GM21737 (cell line): ENCODE results near the gene GALNT17.
"Not testable (repeated sequence)": the region's sequence is repeated elsewhere in the genome, so short reads cannot be mapped to it uniquely, and the experiment has no call there.

ENCODE experiments used
- ATAC-seq: cut with Tn5 transposase; IDR thresholded peaks from one replicate; pipeline ENCODE4 v1.9.1; 2021; ENCODE audit warnings: mild to moderate bottlenecking, moderate library complexity; ENCODE audit not compliant: unreplicated experiment

The GALNT17 gene

GRCh38 chr7:71604818-71605414, 473.0 kb downstream of the GALNT17 start:
- no peak for ATAC-seq

GRCh38 chr7:71611986-71612385, 480.0 kb downstream of the GALNT17 start:
- no peak for ATAC-seq

- ATAC-seq, result no peak
These were observed 481.0 kb downstream of the GALNT17 start for GRCh38 chr7:71612911-71613310.

- ATAC-seq, result no peak
These were observed 481.4 kb downstream of the GALNT17 start for GRCh38 chr7:71613313-71613712.

DNA sequence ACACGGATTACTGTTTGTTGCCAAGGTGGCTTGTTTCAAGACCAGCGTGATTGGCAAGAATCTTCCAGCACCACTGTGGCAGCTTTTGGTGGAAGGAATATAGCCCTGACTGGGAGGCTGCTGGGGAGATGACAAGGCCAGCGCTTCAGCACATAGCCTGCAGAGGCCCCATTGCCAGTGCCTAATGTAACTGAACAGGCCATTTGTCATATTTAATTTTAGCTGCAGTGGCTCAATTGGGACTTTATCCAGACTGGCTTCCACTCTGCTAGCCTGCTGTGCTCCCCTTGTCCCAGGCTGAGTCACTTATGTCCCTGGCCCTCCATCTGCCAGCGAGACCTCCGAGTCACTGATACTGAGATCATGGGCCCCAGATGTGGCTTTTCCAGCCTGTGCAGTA, 483.1 kb downstream of the GALNT17 start:
- no peak for ATAC-seq

DNA sequence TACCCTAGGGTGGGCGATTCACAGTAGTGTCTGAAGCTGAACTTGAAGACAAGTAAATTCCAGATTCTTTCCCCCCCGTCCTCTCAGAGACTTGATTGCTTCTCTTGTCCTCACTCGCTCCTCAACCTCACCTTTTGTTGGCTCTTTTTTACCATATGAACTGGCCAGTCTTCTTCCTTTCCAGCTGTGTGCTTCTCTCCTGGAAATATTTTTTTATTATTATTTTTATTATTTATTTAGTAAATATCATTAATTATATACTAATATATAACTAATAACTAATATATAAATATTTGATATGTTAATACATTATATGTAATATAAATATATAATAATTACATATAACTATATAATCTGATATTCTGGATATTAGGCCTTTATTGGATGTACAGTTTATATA, 484.3 kb downstream of the GALNT17 start:
- ATAC-seq, result no peak

- no peak for ATAC-seq
These were observed 486.3 kb downstream of the GALNT17 start for GRCh38 chr7:71618278-71618677.

- no peak for ATAC-seq
These were observed 493.6 kb downstream of the GALNT17 start for GRCh38 chr7:71625545-71625944.

DNA sequence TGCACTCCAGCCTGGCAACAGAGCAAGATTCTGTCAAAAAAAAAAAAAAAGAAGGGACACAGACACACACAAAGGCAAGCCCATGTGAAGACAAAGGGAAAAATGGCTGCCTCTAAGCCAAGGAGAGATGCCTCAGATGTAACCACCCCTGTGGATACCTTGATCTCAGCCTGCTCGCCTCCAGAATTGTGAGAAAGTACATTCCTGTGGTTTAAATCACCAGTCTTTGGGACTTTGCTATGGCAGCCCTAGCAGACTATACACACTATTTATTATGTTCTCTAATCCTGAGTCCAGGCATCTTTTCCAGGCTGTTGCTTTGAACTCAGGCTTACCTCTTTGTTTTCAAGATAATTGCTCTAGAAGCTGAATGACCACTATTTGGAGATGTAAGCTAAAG, 494.3 kb downstream of the GALNT17 start:
- ATAC-seq, result no peak

- ATAC-seq, result no peak
These were observed 495.7 kb downstream of the GALNT17 start for GRCh38 chr7:71627651-71628050.

DNA sequence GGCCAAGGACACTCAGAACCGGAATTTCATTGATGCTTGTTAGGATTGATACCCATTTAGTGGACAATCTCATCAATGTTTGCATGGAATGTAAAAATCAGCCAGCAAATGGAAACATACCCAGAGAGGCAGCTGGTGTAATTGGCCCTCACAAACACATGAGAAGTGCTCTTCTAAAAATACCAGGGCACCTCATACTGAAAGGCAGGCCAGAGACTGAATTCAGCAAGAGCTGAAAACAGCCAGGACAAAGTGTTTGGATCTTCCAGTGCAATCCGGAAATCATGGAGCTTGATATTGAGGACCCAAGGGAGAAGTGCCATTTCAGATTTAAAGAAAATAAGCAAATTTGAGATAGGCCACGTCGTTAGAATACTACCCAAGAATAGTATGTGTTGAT, 498.6 kb downstream of the GALNT17 start:
- no peak for ATAC-seq

DNA sequence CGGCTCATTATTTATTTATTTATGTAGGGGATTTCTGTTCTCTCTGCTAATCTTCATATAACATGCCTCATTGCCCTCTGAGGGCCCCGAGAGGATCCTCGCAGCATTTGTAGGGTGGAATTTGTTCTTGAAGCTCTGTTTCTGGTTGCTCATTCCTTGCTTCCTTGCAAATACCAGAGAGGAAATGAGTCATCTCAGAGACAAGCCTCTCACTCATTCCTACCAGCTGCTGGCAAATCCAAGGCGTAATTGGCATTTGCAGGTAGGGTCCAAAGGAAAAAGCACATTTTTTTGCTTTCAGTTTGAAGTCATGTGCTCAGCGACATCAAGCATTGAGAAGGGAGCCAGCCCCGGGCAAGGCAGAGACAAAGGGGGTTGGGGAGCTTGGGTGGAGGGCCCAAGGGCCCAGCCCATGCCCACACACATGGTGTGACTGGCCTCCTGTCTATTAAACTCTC, 501.6 kb downstream of the GALNT17 start:
- no peak for ATAC-seq

GRCh38 chr7:71635849-71636248, 503.9 kb downstream of the GALNT17 start:
- not testable (repeated sequence) for ATAC-seq

DNA sequence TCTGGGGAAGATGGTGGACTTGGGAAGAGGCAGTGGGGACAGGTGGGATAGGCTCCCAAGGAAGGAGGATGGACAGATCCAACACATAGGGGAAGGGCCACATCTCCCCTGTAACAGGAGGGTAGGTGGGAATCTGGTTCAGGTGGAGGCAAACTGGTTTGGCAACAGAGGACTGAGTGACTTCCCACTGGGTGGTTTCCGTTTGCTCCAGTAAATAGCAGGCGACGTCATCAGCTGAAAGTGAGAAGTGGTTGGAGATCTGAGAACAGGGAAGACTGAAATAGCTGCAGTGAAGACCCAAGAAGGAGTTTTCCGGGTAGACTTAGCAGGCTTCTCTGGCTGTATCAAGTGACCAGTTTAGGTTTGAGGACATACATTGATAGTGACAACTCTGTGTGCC, 504.4 kb downstream of the GALNT17 start:
- ATAC-seq, result no peak

GRCh38 chr7:71637578-71637977, 505.6 kb downstream of the GALNT17 start:
- ATAC-seq, result no peak

DNA sequence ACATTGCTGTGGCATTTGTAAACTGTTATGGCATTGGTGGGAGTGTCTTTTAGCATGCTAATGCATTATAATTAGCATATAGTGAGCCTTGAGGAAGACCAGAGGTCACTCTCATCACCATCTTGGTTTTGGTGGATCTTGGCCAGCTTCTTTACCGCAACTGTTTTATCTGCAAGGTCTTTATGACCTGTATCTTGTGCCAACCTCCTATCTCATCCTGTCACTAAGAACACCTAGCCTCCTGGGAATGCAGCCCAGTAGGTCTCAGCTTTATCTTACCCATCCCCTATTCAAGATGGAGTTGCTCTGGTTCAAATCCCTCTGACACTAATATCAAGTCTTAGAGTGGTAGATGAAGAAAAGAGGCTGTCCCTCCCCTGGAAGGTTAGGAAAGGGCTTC, 506.2 kb downstream of the GALNT17 start:
- no peak for ATAC-seq

DNA sequence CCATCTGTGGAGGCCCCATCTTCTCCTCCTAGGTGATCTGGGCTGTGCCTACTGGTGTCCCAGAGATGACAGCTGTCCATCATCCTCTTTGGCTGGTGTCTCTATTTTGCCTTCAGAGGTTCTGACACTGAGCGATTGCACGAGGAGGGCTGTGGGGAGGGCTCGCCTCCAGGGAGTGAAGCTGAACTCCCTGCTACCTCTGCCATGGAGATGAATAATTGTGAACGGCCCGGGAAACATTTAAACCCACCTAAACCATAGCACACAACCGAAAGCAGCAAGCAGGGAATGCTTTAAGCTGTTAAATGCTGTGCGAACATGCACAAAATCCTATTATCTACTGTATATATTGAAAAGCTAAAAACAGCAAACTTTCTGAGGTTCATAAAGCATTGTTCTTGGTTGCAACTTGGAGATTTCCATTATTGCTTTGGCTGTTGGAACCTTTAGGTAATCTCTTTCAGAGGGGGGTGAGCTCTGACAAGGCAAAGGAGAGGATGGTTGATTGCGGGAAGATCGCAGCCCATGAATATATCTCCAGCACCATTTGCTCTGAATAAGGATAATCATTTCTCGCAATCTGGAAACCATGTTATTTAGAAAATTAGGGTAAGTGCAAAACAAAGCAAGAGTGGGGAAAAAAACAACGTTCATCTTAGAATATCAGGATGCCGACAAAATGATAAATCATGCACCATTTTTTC, 507.6 kb downstream of the GALNT17 start:
- no peak for ATAC-seq

GRCh38 chr7:71643031-71643430, 511.1 kb downstream of the GALNT17 start:
- not testable (repeated sequence) for ATAC-seq

DNA sequence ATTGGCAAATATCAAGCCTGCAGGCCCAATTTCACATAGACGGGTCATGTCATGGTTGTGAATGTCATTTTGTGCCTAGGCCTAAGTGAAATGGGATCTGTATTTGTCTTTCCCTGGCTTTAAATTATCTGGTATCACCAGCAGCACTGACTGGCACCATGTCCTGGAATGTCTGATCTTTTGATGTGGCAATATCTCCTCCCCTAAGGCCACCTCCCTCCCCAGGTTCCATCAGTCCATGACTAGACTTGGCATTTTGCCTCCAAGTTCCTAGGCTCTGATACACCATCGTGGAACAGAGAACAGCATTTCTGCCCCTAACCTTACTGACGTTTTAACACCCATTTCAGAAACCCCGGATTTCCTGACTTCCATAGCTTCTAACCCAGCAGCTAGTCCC, 513.9 kb downstream of the GALNT17 start:
- no peak for ATAC-seq

DNA sequence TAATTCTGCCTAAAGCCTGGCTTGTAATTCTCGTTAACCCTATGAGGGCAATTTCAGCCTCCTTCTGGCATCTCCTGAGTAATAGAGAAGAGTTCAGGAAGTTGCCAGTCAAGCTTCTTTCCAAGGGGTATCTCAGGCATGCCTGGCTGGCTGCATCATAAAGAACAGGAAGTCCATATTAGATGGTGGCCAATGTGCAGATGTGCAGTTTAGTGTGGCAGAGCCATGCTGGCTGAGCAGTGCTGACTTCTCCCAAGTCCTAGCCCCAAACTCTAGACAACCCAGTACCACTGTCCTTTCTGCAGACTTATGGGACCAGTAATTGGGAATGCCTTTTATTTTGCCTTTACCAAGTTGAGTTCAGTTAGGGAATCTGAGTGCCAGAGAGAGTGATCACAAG, 517.9 kb downstream of the GALNT17 start:
- no peak for ATAC-seq

DNA sequence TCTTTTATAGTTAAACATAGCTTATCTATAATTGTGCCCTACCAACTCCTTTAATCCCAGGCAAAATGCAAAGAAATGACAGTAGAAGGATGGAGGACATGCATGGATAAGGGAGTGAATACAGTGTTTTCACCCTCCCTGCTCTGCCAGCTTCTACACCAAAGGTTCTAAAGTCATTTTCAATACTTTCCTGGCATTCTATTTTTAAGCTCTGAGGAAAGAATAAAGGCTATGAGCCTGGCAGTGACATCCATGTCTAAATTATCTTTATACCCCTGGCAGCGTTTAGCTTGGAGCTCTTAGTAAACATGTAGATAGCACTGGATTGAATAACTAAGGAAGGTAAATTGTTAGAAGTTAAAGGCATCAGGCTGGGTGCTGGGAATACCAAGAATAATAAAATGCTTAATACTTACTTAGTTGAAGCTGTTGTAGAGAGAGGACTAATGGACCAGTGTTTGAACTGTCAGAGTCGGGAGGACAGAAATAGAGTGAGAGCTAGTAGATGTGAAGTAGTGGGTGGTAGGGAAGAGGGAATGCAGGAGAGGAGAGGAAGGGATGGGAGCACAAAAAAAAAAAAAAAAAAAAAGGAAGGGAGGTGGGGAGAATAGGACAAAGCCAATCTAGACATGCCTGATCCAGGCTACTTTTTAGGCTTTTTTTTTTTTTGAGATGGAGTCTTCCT, 518.9 kb downstream of the GALNT17 start:
- ATAC-seq, result no peak

DNA sequence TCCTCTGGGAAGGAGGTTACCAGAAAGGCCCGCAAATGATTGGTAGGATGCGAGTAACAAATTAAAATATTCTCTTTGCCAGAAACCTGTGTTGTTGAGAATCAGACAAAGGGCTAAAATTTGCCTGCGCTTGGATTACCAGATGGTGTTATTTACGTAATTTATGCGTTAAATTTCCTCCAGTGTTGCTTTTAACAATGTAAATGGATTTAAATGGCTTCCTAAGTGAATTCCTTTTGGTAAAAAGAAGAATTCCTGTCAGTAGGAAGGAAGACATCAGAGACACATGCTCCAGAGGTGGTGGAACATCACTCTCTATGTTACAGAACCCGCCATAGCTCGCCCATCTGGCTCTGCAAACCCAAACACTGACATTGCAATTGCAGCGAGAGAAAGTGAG, 520.6 kb downstream of the GALNT17 start:
- ATAC-seq, result no peak
